GM12891 (cell line): ENCODE results near the gene NTNG1.

ENCODE experiments used
- POLR2A ChIP-seq: IDR thresholded peaks from 2 replicates; pipeline ENCODE4 v1.6.1; 2011; ENCODE audit warnings: low read depth, low read length, control low read depth
- POLR2AphosphoS5 ChIP-seq: IDR thresholded peaks from 2 replicates; pipeline ENCODE4 v1.6.1; 2011; ENCODE audit warnings: low read depth, low read length, control low read depth
- POU2F2 ChIP-seq: IDR thresholded peaks from 2 replicates; pipeline ENCODE4 v1.6.1; 2011; ENCODE audit warnings: low read depth, mild to moderate bottlenecking, control low read depth, low read length, moderate library complexity
- SPI1 ChIP-seq: IDR thresholded peaks from 2 replicates; pipeline ENCODE4 v1.6.1; 2011; ENCODE audit warnings: low read depth, low read length, control low read depth
- TAF1 ChIP-seq: IDR thresholded peaks from 2 replicates; pipeline ENCODE4 v1.6.1; 2011; ENCODE audit warnings: low read depth, low read length, control low read depth

- no peak for TF ChIP-seq POLR2A
- TF ChIP-seq POU2F2 = no peak
- TF ChIP-seq TAF1 = no peak
- TF ChIP-seq SPI1 = no peak
- TF ChIP-seq POLR2AphosphoS5 = no peak
Measured at GRCh38 chr1:107359472-107360241, 218.8 kb downstream of the NTNG1 start.
